Measurements from ENCODE around the gene PRCC.

- TF ChIP-seq CTCF (conservative IDR thresholded peaks at IDR 0.05 in 1 of 2, IDR thresholded peaks at IDR 0.05 in 1 of 2; ENCODE audit: extremely low read depth in 1 of 2, insufficient read depth in 1 of 2, low read depth in 1 of 2, low read length in 2 of 2) (no peak), EZH2 (IDR thresholded peaks at IDR 0.05; ENCODE audit: borderline replicate concordance, low read length) (no peak)
These were observed 28.9 kb upstream of the PRCC start for GRCh38 chr1:156738407-156738806.
